Measurements from ENCODE around the gene PDSS1. TPM values are rescaled to one million over a fixed set of nuclear protein-coding genes. Genes with fewer than 3 reads are reported as not detected.
"Not testable (repeated sequence)": the region's sequence is repeated elsewhere in the genome, so short reads cannot be mapped to it uniquely, and the experiment has no call there.

PDSS1 gene
- polyA plus RNA-seq, 2 donors: 11.6 to 11.7 TPM

- H3K27me3 ChIP-seq (ENCODE audit: control insufficient read depth in 1 of 2, insufficient read depth in 2 of 2, low read length in 2 of 2): no peaks in the 10 kb centered on the region
- no peaks in the 10 kb centered on the region for H3K9me3 ChIP-seq (ENCODE audit: control insufficient read depth in 2 of 2, insufficient read depth in 1 of 2, low read depth in 1 of 2, low read length in 1 of 2)
- H3K4me3 ChIP-seq (ENCODE audit: low read depth in 1 of 2, low read length in 2 of 2): no peak overlapping the region
- no peaks in the 10 kb centered on the region for H3K36me3 ChIP-seq (ENCODE audit: control insufficient read depth in 2 of 2, insufficient read depth in 2 of 2, low read length in 1 of 2)
- 96% methylated on average over 8 of the region's 8 CpGs for WGBS, 2 donors
- H3K4me1 ChIP-seq (ENCODE audit: control insufficient read depth in 2 of 2, insufficient read depth in 2 of 2, low read length in 1 of 2): peaks cover 0 to 12% of the 10 kb centered on the region in 2 donors
- peak overlapping the region; percentile 79 to 85 for H3K27ac ChIP-seq (ENCODE audit: low read depth in 2 of 2, low read length in 1 of 2)
Measured at GRCh38 chr10:26780106-26780792, 82.7 kb downstream of the PDSS1 start.

- no peak overlapping the region for H3K4me3 ChIP-seq (ENCODE audit: low read depth in 1 of 2, low read length in 2 of 2)
- no peaks in the 10 kb centered on the region for H3K27me3 ChIP-seq (ENCODE audit: control insufficient read depth in 1 of 2, insufficient read depth in 2 of 2, low read length in 2 of 2)
- no peaks in the 10 kb centered on the region for H3K36me3 ChIP-seq (ENCODE audit: control insufficient read depth in 2 of 2, insufficient read depth in 2 of 2, low read length in 1 of 2)
- 45 to 47% methylated on average over 4 of the region's 4 CpGs for WGBS, 2 donors
- H3K9me3 ChIP-seq (ENCODE audit: control insufficient read depth in 2 of 2, insufficient read depth in 1 of 2, low read depth in 1 of 2, low read length in 1 of 2): no peaks in the 10 kb centered on the region
- H3K4me1 ChIP-seq (ENCODE audit: control insufficient read depth in 2 of 2, insufficient read depth in 2 of 2, low read length in 1 of 2): peaks cover 2 to 18% of the 10 kb centered on the region in 2 donors
- peak overlapping the region; percentile 79 to 85 for H3K27ac ChIP-seq (ENCODE audit: low read depth in 2 of 2, low read length in 1 of 2)
Measured at GRCh38 chr10:26780793-26781601, 83.5 kb downstream of the PDSS1 start.

DNA sequence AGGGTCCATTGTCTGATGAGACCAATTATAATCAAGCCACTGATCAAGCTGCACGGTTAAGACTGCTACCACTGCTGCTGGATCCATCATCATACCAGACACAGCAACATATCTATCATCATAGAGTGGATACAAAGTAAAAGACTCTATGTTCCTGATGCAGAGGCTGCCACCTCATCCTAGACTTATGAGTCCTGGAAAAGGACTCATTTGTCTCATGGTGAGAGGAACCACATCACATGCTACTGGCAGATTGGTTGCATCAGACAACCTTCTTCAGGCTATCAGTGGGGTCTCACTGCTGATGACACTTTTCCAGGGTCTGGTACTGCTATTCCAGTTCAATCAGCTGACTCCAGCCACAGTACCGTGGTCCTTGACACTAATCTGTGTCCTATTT lies 84.3 kb downstream of the PDSS1 start:
- Histone ChIP-seq H3K9me3 (ENCODE audit: control insufficient read depth in 2 of 2, insufficient read depth in 1 of 2, low read depth in 1 of 2, low read length in 1 of 2) (no peaks in the 10 kb centered on the region), H3K36me3 (ENCODE audit: control insufficient read depth in 2 of 2, insufficient read depth in 2 of 2, low read length in 1 of 2) (no peaks in the 10 kb centered on the region), H3K4me1 (ENCODE audit: control insufficient read depth in 2 of 2, insufficient read depth in 2 of 2, low read length in 1 of 2) (peaks cover 2 to 18% of the 10 kb centered on the region in 2 donors), H3K4me3 (ENCODE audit: low read depth in 1 of 2, low read length in 2 of 2) (no peak overlapping the region), H3K27ac (ENCODE audit: low read depth in 2 of 2, low read length in 1 of 2) (peak overlapping the region; percentile 71 to 73), H3K27me3 (ENCODE audit: control insufficient read depth in 1 of 2, insufficient read depth in 2 of 2, low read length in 2 of 2) (no peaks in the 10 kb centered on the region)
- WGBS, 2 donors: 71 to 79% methylated on average over 2 of the region's 2 CpGs

DNA sequence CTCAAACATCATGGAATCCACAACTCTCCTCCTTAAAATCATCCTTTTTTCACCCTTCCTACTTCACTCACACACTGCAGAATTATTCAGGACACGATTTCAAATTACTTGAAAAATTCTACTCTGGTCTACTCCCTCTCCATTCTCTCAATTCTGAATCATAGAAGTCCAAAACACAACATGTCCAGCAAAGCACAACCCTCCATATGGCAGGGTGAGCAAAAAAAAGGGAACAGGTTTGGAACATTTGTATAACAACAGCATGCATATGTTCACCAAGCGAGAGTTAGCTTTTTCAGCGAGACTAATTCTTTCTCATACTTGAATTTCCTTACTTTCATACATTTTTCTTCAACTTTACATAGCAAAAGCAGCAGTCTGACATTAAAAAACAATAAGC lies 89.9 kb downstream of the PDSS1 start:
- Histone ChIP-seq H3K27ac (ENCODE audit: low read depth in 2 of 2, low read length in 1 of 2) (no peak overlapping the region), H3K36me3 (ENCODE audit: control insufficient read depth in 2 of 2, insufficient read depth in 2 of 2, low read length in 1 of 2) (no peaks in the 10 kb centered on the region), H3K27me3 (ENCODE audit: control insufficient read depth in 1 of 2, insufficient read depth in 2 of 2, low read length in 2 of 2) (no peaks in the 10 kb centered on the region), H3K4me1 (ENCODE audit: control insufficient read depth in 2 of 2, insufficient read depth in 2 of 2, low read length in 1 of 2) (peaks cover 2 to 9% of the 10 kb centered on the region in 2 donors), H3K9me3 (ENCODE audit: control insufficient read depth in 2 of 2, insufficient read depth in 1 of 2, low read depth in 1 of 2, low read length in 1 of 2) (no peaks in the 10 kb centered on the region), H3K4me3 (ENCODE audit: low read depth in 1 of 2, low read length in 2 of 2) (no peak overlapping the region)
- WGBS, 2 donors: 94 to 95% methylated on average over 3 of the region's 3 CpGs

DNA sequence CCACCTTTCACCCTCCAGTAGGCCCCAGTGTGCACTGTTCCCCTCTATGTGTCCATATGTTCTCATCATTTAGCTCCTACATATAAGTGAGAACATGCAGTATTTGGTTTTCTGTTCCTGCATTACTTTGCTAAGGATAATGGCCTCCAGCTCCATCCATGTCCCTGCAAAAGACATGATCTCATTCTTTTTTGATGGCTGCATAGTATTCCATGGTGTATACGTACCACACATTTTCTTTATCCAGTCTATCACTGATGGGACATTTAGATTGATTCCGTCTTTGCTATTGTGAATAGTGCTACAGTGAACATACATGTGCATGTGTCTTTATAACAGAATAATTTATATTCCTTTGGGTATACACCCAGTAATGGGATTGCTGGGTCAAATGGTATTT lies 92.3 kb downstream of the PDSS1 start:
- 94 to 97% methylated on average over 2 of the region's 2 CpGs for WGBS, 2 donors
- not testable (repeated sequence) for H3K9me3 ChIP-seq (ENCODE audit: control insufficient read depth in 2 of 2, insufficient read depth in 1 of 2, low read depth in 1 of 2, low read length in 1 of 2); H3K27me3 ChIP-seq (ENCODE audit: control insufficient read depth in 1 of 2, insufficient read depth in 2 of 2, low read length in 2 of 2); H3K36me3 ChIP-seq (ENCODE audit: control insufficient read depth in 2 of 2, insufficient read depth in 2 of 2, low read length in 1 of 2); H3K4me3 ChIP-seq (ENCODE audit: low read depth in 1 of 2, low read length in 2 of 2); H3K4me1 ChIP-seq (ENCODE audit: control insufficient read depth in 2 of 2, insufficient read depth in 2 of 2, low read length in 1 of 2); H3K27ac ChIP-seq (ENCODE audit: low read depth in 2 of 2, low read length in 1 of 2)

DNA sequence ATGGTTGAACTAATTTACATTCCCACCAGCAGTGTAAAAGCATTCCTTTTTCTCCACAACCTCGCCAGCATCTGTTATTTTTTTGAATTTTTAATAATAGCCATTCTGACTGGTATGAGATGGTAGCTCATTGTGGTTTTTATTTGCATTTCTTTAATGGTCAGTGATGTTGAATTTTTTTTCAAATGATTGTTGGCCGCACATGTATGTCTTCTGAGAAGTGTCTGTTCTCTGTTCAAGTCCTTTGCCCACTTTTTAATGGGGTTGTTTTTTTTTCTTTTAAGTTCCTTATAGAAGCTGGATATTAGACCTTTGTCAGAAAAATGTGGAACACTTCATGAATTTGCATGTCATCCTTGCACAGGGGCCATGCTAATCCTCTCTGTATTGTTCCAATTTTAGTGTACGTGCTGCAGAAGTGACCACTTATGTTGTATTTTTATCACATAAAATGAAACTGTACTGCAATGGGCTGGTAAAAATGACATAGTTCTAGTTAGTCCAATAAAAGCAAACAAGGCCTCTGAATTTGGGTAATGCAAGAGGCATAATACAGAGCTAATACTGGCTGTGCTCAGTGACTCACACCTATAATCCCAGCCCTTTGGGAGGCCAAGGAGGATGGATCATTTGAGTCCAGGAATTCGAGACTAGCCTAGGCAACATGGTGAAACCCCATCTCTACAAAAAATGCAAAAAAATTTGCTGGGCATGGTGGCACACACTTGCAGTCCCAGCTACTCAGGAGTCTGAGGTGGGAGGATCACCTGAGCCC lies 92.9 kb downstream of the PDSS1 start:
- no peak overlapping the region for H3K4me3 ChIP-seq (ENCODE audit: low read depth in 1 of 2, low read length in 2 of 2)
- H3K27ac ChIP-seq (ENCODE audit: low read depth in 2 of 2, low read length in 1 of 2): no peak overlapping the region
- peaks cover 2 to 4% of the 10 kb centered on the region in 2 donors for H3K4me1 ChIP-seq (ENCODE audit: control insufficient read depth in 2 of 2, insufficient read depth in 2 of 2, low read length in 1 of 2)
- 75 to 89% methylated on average over 4 of the region's 4 CpGs for WGBS, 2 donors
- H3K27me3 ChIP-seq (ENCODE audit: control insufficient read depth in 1 of 2, insufficient read depth in 2 of 2, low read length in 2 of 2): no peaks in the 10 kb centered on the region
- no peaks in the 10 kb centered on the region for H3K36me3 ChIP-seq (ENCODE audit: control insufficient read depth in 2 of 2, insufficient read depth in 2 of 2, low read length in 1 of 2)
- H3K9me3 ChIP-seq (ENCODE audit: control insufficient read depth in 2 of 2, insufficient read depth in 1 of 2, low read depth in 1 of 2, low read length in 1 of 2): no peaks in the 10 kb centered on the region

DNA sequence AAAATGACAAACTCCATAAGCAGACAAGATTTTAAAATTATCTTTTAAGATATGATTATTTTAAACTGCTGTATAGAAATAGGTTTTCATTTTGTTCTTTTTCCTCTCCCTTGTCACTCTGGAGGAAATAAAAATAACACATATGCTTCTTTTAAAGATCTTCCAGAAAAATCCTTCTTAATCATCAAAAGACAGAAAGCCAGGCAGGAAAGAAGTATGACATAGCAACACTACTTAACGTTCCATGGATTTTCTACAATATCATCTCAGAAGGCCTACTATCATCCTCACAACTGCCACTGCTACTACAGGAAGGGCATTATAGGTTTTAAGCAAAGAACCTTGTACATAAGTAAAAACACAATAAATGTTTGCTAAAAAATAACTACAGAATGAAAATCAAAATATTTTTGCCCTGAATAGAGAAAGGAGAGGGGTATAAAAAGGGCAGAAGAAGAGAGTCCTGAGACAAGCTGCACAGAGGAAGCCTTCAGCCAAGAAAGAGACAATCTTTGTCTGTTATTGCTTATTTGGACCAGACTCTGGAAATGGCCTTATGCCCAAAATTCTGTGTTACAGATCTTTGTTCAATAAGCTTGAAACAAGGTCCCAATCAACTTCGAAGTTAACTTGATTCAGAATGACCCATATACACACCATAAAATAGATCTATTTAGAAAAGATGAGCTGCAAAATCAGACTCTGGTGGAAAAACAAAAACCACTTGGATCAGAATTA lies 95.4 kb downstream of the PDSS1 start:
- Histone ChIP-seq H3K27ac (ENCODE audit: low read depth in 2 of 2, low read length in 1 of 2) (no peak overlapping the region), H3K4me3 (ENCODE audit: low read depth in 1 of 2, low read length in 2 of 2) (no peak overlapping the region), H3K27me3 (ENCODE audit: control insufficient read depth in 1 of 2, insufficient read depth in 2 of 2, low read length in 2 of 2) (no peaks in the 10 kb centered on the region), H3K36me3 (ENCODE audit: control insufficient read depth in 2 of 2, insufficient read depth in 2 of 2, low read length in 1 of 2) (no peaks in the 10 kb centered on the region), H3K9me3 (ENCODE audit: control insufficient read depth in 2 of 2, insufficient read depth in 1 of 2, low read depth in 1 of 2, low read length in 1 of 2) (no peaks in the 10 kb centered on the region), H3K4me1 (ENCODE audit: control insufficient read depth in 2 of 2, insufficient read depth in 2 of 2, low read length in 1 of 2) (no peaks in the 10 kb centered on the region)
- 31 to 52% methylated on average over 2 of the region's 2 CpGs for WGBS, 2 donors
